OCI-LY1 (cell line): ENCODE data around the gene USH1C.

Experiments
- EZH2 ChIP-seq: fragments of 200-600 bp; sonication (generic), shearing (Covaris generic); IDR thresholded peaks from 2 replicates; pipeline ENCODE4 v1.8.0; 2017; ENCODE audit warnings: borderline replicate concordance, mixed run types, mild to moderate bottlenecking, antibody characterized with exemption, low read length, moderate library complexity, mixed read lengths
- TF ChIP-seq, protein P1 (sequence below): fragments of 200-600 bp; sonication (generic), shearing (Covaris generic); IDR thresholded peaks from 2 replicates; pipeline ENCODE4 v1.5.1; 2017; ENCODE audit warnings: mild to moderate bottlenecking, antibody characterized with exemption, low read length, moderate library complexity, mixed read lengths

DNA sequence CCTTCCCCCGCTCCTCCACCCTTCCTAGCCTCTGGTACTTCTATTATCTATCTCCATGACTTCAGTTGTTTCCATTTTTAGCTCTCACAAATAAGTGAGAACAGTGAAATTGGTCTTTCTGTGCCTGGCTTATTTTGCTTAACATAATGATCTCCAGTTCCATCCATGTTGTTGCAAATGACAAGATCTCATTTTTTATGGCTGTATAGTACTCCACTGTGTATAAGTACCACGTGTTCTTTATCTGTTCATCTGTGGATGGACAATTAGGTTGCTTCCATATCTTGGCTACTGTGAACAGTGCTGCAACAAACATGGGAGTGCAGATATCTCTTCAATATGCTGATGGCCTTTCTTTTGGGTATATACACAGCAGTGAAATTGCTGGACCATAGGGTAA lies 60.7 kb downstream of the USH1C start:
- TF ChIP-seq, protein P1, sequence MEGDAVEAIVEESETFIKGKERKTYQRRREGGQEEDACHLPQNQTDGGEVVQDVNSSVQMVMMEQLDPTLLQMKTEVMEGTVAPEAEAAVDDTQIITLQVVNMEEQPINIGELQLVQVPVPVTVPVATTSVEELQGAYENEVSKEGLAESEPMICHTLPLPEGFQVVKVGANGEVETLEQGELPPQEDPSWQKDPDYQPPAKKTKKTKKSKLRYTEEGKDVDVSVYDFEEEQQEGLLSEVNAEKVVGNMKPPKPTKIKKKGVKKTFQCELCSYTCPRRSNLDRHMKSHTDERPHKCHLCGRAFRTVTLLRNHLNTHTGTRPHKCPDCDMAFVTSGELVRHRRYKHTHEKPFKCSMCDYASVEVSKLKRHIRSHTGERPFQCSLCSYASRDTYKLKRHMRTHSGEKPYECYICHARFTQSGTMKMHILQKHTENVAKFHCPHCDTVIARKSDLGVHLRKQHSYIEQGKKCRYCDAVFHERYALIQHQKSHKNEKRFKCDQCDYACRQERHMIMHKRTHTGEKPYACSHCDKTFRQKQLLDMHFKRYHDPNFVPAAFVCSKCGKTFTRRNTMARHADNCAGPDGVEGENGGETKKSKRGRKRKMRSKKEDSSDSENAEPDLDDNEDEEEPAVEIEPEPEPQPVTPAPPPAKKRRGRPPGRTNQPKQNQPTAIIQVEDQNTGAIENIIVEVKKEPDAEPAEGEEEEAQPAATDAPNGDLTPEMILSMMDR, result no peak
- no peak for TF ChIP-seq EZH2
